HT-29 (cell line): ENCODE data around the gene ARHGAP18. TPM values are rescaled to one million over a fixed set of nuclear protein-coding genes. Genes with fewer than 3 reads are reported as not detected.
A peak's percentile ranks its signal among the peaks of the same experiment; 100 is the strongest.
"Not testable (repeated sequence)": the region's sequence is repeated elsewhere in the genome, so short reads cannot be mapped to it uniquely, and the experiment has no call there.

Experiments
- DNase-seq: peaks from one replicate; pipeline ENCODE4 v3.0.0-alpha.2; 2015; ENCODE audit warnings: low spot score
- total RNA-seq: library from RNA; depleted of rRNA; stranded (reverse); fragments of >200 nt; shearing (Covaris generic); gene quantifications from 2 replicates; pipeline ENCODE4 v1.2.3, GENCODE V29; 2014

The ARHGAP18 gene
- total RNA-seq, 1 experiment from 2014 or later = 29.7 TPM

GRCh38 chr6:129583866-129584265 is 126.1 kb downstream of the ARHGAP18 start:
- no peak for DNase-seq

- no peak for DNase-seq
These were observed 131.7 kb downstream of the ARHGAP18 start for GRCh38 chr6:129578315-129578714.

- no peak for DNase-seq
These were observed 132.3 kb downstream of the ARHGAP18 start for GRCh38 chr6:129577691-129578090.

DNA sequence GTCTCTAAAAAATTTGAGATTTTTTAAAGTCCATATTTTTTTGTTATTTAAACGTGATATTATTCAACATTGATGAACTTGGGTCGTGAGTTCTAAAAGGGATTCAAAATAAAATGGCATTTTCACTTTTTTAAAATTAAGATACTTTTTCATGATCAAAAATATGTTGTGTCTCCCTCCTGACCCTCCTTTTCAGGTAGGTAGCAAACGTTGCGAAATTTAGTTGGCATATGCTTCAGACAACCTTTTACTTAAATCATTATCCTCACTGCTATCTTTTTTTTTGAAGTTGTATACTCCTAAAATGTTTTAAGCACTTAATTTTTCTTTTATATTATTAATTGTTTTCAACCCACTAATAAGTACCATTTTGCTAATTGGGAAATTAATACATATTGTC is 133.5 kb downstream of the ARHGAP18 start:
- no peak for DNase-seq

- DNase-seq = peak; percentile 54
These were observed 134.4 kb downstream of the ARHGAP18 start for GRCh38 chr6:129575378-129576118.

- DNase-seq = not testable (repeated sequence)
These were observed 135.4 kb downstream of the ARHGAP18 start for GRCh38 chr6:129574605-129575004.

- DNase-seq = not testable (repeated sequence)
These were observed 139.0 kb downstream of the ARHGAP18 start for GRCh38 chr6:129570929-129571328.

DNA sequence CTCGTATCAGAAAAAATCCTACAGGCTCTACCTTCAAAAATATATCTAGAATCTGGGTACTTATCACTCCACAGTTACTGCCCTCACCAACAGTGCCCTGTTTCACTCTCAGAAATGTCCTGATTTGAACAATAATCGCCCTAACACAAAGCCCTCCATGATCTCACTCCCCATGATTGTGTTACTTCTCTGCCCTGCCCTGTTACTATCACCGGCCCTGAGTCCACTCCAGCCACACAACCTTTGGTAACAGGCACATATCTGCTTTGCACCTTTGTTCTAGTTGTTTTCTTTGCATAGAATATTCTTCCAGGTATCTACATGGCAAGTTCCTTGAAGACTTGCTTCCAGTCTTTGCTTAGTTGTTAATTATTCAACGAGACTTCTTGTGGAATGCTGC is 142.0 kb downstream of the ARHGAP18 start:
- no peak for DNase-seq

- DNase-seq = peak; percentile 39
These were observed 142.6 kb downstream of the ARHGAP18 start for GRCh38 chr6:129567374-129567773.

DNA sequence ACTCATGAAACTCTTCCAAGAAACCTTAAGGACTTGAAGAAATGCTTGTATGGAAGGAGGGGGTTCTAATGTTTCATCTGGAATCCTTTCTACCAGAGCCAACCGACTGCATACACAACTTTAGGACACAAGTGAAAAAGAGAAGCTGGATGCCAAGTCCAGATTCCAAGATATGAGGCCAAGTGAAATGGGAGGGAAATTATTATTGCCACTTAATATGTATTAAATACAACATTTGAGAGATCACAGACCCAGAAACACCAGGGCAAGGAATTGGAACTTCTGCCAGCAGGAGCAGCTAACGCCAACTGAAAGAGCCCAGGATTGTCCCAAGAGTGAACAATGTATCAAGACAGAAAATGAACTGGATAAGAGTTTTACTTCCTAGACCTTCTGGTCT is 144.2 kb downstream of the ARHGAP18 start:
- no peak for DNase-seq

DNA sequence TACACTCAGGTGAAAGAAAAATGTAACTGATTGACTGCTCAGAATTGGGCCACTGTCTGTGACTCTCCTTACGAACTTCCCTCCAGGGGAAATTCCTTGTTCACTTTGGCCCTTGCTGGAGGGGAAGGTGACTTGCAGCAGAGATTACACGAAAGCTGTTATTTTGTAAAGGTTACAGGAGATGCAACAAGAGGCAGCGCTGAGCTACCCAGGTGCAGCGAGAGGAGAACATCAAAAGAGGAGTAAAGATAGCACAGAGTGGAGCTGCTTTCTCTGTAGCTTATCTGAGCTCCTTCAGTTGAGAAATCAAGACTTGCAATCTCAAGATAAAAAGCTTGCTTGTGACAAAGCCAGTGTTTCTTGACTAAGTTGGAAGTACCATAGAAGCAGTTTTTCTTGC is 144.6 kb downstream of the ARHGAP18 start:
- DNase-seq = no peak

DNA sequence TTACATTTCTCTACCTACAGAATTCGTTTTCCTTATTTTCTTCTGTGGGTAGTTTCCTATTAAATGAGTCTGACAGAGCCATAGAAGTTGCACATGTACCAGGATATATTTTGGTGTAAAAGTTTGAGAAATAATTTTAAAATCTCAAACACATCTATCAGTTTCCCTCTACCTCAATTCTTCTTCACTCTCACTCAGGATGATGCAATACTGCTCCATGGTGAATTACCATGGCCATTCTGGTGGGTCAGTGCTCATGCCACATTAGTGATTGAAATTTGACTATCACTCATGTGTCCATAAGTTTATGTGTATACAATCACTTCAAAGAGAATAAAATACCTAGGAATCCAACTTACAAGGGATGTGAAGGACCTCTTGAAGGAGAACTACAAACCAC is 151.7 kb downstream of the ARHGAP18 start:
- DNase-seq = no peak

DNA sequence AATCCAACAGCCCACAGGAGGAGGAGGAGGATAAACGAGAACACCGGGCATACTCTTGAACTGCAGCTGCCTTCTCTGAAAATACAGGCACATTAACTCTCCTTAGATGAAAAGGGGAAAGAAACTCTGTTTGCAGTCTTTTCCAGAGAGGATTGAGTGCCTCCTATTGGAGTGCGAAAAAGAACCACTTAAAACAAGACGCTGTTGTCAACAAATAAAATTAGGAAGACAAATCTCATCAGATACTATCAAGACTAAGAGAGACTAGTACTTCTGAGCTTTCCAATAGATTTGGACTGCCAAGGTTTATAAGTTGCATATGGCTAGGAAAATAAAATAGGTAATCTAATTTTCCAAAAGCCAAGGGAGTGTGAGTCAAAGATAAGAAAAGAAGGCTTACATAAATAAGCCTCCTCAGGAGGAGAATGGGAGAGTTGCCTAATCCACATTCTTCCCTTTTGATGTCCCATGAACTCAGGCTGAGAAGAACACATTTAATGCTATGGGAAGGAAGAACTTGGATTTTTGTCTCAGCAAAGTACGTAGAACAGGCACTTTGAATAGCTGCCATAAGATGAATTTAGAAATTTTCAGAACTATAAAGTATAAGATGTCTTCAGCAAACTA is 154.7 kb downstream of the ARHGAP18 start:
- no peak for DNase-seq

- no peak for DNase-seq
These were observed 157.6 kb downstream of the ARHGAP18 start for GRCh38 chr6:129552413-129552812.

DNA sequence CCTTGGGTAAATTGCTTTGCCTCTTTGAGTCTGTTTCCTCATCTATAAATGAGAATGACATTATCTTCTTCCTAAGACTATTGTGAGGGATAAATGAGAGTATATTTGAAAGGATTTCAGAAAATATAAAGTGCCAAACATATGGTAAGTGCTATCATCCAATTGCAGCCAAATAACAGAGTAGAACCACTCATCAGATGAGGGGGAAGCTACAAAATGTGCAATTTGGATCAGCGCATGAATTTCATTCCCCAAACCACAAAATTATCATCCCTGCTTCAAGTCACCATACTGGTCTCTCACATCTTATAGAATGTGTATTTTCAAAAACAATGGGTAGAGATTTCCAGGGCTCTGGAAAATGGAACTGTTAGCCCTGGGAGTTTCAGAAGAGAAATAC is 158.5 kb downstream of the ARHGAP18 start:
- DNase-seq = no peak

GRCh38 chr6:129546702-129547101 is 163.3 kb downstream of the ARHGAP18 start:
- no peak for DNase-seq

DNA sequence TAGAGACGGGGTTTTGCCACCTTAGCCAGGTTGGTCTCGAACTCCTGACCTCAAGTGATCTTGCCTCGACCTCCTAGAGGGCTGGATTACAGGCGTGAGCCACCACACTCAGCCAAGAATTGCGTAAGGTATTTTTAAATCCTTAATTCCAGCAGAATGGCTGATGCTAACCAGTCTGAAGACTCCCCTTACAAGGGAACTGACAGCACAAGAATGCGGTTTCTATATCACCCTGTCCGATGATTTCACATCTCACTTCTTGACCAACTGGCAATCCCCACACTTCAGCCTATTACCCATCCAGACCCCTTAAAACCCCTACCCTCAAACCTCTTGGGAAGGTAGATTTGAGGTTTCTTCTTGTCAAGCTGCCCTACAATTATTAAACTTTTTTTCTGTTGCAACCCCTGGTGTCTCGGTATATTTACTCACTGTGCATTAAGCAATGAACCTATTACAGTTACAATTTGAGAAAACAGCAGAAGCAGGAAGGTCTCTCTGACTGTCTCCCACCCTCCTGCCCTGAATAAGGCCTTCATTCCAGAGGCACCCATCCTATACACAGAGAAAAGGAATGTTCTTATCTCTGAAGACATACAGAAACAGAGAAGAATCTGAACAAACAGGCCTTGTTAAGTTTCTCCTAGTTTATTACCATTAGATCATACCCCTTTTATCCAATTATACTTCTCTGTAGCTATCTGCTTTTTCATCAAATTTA is 164.9 kb downstream of the ARHGAP18 start:
- DNase-seq = no peak

- DNase-seq = no peak
These were observed 166.0 kb downstream of the ARHGAP18 start for GRCh38 chr6:129543981-129544380.

DNA sequence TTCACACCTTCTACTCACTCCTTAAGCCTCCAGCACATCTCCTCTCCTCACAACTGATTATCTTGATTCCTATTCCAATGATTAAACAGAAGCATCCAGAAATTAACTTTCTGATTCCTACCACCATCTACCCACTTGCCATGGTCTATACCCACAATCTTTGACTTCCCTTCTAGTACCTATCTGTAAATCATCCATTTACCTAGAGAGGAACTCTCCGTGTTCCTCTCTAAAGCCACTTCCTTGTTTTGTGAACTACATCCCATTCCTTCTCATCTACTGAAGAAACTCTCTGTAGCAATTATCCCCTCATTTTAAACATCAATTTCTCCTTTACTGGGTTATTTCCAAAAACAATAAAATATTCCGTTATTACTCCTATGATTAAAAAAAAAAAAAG is 167.3 kb downstream of the ARHGAP18 start:
- DNase-seq = no peak

DNA sequence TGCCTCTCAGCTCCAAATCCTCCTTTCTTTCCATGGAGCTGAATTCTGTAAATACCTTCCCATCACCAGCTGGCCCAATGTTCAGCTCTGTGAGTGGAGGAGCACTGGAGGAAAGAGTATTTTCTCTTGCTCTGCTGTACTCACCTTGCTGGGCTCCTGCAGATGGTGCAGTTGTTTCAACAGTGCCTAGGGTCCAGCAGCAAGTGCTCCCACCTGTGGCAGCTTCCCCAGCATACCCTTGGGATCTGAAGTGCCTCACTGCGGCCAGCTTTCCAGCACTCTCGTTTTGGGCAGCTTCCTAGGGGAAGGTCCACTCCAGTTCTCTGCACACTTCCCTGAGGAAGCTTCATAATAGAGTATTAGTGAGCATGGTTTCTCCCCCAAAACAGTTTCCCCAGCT is 170.9 kb downstream of the ARHGAP18 start:
- DNase-seq = no peak

- DNase-seq = no peak
These were observed 173.7 kb downstream of the ARHGAP18 start for GRCh38 chr6:129536271-129536670.

GRCh38 chr6:129534926-129535325 is 175.1 kb downstream of the ARHGAP18 start:
- DNase-seq = no peak
